Endodermal cell (in vitro differentiated cells): ENCODE measurements around the gene SMC1B. TPM values are rescaled to one million over a fixed set of nuclear protein-coding genes. Genes with fewer than 3 reads are reported as not detected.

ENCODE experiments used
- DNase-seq: peaks from one replicate; pipeline ENCODE4 v3.0.0-alpha.2; 2017
- H3K27ac ChIP-seq: 2 replicates; pipeline ENCODE4 v1.5.1; 2013; ENCODE audit warnings: mild to moderate bottlenecking, low read depth, low read length, moderate library complexity
- H3K27me3 ChIP-seq: 2 replicates; pipeline ENCODE4 v1.6.1; 2013; ENCODE audit warnings: mild to moderate bottlenecking, low read length, moderate library complexity; ENCODE audit not compliant: insufficient read depth, control insufficient read depth, poor library complexity, severe bottlenecking
- H3K36me3 ChIP-seq: 2 replicates; pipeline ENCODE4 v1.7.0; 2013; ENCODE audit warnings: mild to moderate bottlenecking, low read length, moderate library complexity; ENCODE audit not compliant: control insufficient read depth, insufficient read depth
- H3K4me1 ChIP-seq: one replicate; pipeline ENCODE4 v1.7.0; 2013; ENCODE audit warnings: low read length; ENCODE audit not compliant: control insufficient read depth, insufficient read depth
- H3K4me3 ChIP-seq: 2 replicates; pipeline ENCODE4 v1.5.1; 2013; ENCODE audit warnings: mild to moderate bottlenecking, low read length, moderate library complexity
- H3K9ac ChIP-seq: 2 replicates; pipeline ENCODE4 v1.6.1; 2013; ENCODE audit warnings: mild to moderate bottlenecking, low read length, moderate library complexity; ENCODE audit not compliant: poor library complexity, severe bottlenecking; ENCODE audit errors: extremely low read depth
- H3K9me3 ChIP-seq: 2 replicates; pipeline ENCODE4 v1.6.1; 2013; ENCODE audit warnings: mild to moderate bottlenecking, low read length, moderate library complexity; ENCODE audit not compliant: control insufficient read depth
- H3K27ac Mint-ChIP-seq: 2 replicates; pipeline ENCODE4 v1.8.0; 2020; ENCODE audit warnings: mixed read lengths
- H3K27me3 Mint-ChIP-seq: 2 replicates; pipeline ENCODE4 v1.8.0; 2021; ENCODE audit warnings: mild to moderate bottlenecking, mixed read lengths; ENCODE audit not compliant: insufficient read depth
- H3K36me3 Mint-ChIP-seq: 2 replicates; pipeline ENCODE4 v1.8.0; 2020; ENCODE audit warnings: low read depth, mixed read lengths
- H3K4me1 Mint-ChIP-seq: 2 replicates; pipeline ENCODE4 v1.8.0; 2020; ENCODE audit warnings: mixed read lengths
- H3K4me3 Mint-ChIP-seq: 2 replicates; pipeline ENCODE4 v1.8.0; 2020; ENCODE audit warnings: mild to moderate bottlenecking, moderate library complexity, mixed read lengths
- H3K9me3 Mint-ChIP-seq: 2 replicates; pipeline ENCODE4 v1.8.0; 2020; ENCODE audit warnings: mild to moderate bottlenecking, mixed read lengths
- CTCF ChIP-seq: fragments of 200-600 bp; sonication (generic); conservative IDR thresholded peaks from 2 replicates; pipeline ENCODE4 v1.5.0; 2021; ENCODE audit warnings: antibody characterized with exemption, mild to moderate bottlenecking
- WGBS, 2 experiments: methylation state at CpG; one replicate each; pipeline versions ENCODE4 v1.1.5 to v1.1.7; 2013; ENCODE audit warnings: missing lambda C conversion rate in 2 of 2, mixed read lengths in 1 of 2; ENCODE audit not compliant: insufficient coverage in 1 of 2, insufficient read length in 1 of 2; 5-methylcytosine and 5-hydroxymethylcytosine counted together
- total RNA-seq, 2 donors: library from RNA; stranded (reverse); fragmentation: NEBNext Ultra II Directional in 1 of 2; extraction: Animal tissue kit (Norgen Biotek cat#: 25700) in 1 of 2; gene quantifications; 2 replicates in 1 of 2; 3 replicates in 1 of 2; pipeline ENCODE4 v1.2.1, GENCODE V29; 2021

Gene SMC1B
- total RNA-seq, 2 donors from 2014 or later, result 0.11 TPM; not detected in 1

- Mint-ChIP-seq H3K4me3 (no peak overlapping the region), H3K27ac (no peak overlapping the region), H3K36me3 (no peaks in the 10 kb centered on the region), H3K27me3 (no peaks in the 10 kb centered on the region), H3K4me1 (peaks cover 10% of the 10 kb centered on the region), H3K9me3 (no peaks in the 10 kb centered on the region)
- no peak for DNase-seq
- WGBS, 2 experiments, result 90 to 95% methylated on average over 4 to 6 of the region's 6 CpGs
- H3K27ac ChIP-seq, result no peak overlapping the region
- no peaks in the 10 kb centered on the region for H3K9me3 ChIP-seq
- no peaks in the 10 kb centered on the region for H3K4me1 ChIP-seq
- no peak overlapping the region for H3K4me3 ChIP-seq
- no peak overlapping the region for H3K9ac ChIP-seq
- H3K27me3 ChIP-seq, result no peaks in the 10 kb centered on the region
- no peak for TF ChIP-seq CTCF
- H3K36me3 ChIP-seq, result no peaks in the 10 kb centered on the region
Observed at GRCh38 chr22:45304971-45305370, 108.4 kb downstream of the SMC1B start.

- Histone ChIP-seq H3K27me3 (no peaks in the 10 kb centered on the region), H3K9ac (no peak overlapping the region), H3K27ac (no peak overlapping the region), H3K9me3 (no peaks in the 10 kb centered on the region), H3K36me3 (no peaks in the 10 kb centered on the region), H3K4me3 (no peak overlapping the region), H3K4me1 (no peaks in the 10 kb centered on the region)
- WGBS, 2 experiments, result 92 to 96% methylated on average over 4 to 7 of the region's 7 CpGs
- TF ChIP-seq CTCF, result no peak
- Mint-ChIP-seq H3K4me3 (no peak overlapping the region), H3K27me3 (no peaks in the 10 kb centered on the region), H3K36me3 (no peaks in the 10 kb centered on the region), H3K9me3 (no peaks in the 10 kb centered on the region), H3K27ac (no peak overlapping the region), H3K4me1 (peaks cover 10% of the 10 kb centered on the region)
- DNase-seq, result no peak
Observed at GRCh38 chr22:45303181-45303580, 110.2 kb downstream of the SMC1B start.

- H3K4me1 Mint-ChIP-seq, result peaks cover 10% of the 10 kb centered on the region
- Histone ChIP-seq H3K9ac (no peak overlapping the region), H3K27me3 (no peaks in the 10 kb centered on the region), H3K36me3 (no peaks in the 10 kb centered on the region), H3K27ac (no peak overlapping the region), H3K4me3 (no peak overlapping the region), H3K4me1 (no peaks in the 10 kb centered on the region), H3K9me3 (no peaks in the 10 kb centered on the region)
- 94 to 99% methylated on average over 5 to 6 of the region's 8 CpGs for WGBS, 2 experiments
- TF ChIP-seq CTCF, result no peak
- no peaks in the 10 kb centered on the region for H3K9me3 Mint-ChIP-seq
- no peak overlapping the region for H3K4me3 Mint-ChIP-seq
- no peaks in the 10 kb centered on the region for H3K27me3 Mint-ChIP-seq
- DNase-seq, result no peak
- no peak overlapping the region for H3K27ac Mint-ChIP-seq
- H3K36me3 Mint-ChIP-seq, result no peaks in the 10 kb centered on the region
Observed at GRCh38 chr22:45302751-45303150, 110.6 kb downstream of the SMC1B start.
